Caco-2 (cell line): ENCODE measurements around the gene DNAH10. TPM values are rescaled to one million over a fixed set of nuclear protein-coding genes. Genes with fewer than 3 reads are reported as not detected.
A peak's percentile ranks its signal among the peaks of the same experiment; 100 is the strongest.

Source experiments
- BruUV-seq: library from RNA; stranded (reverse); fragments of 400-500 nt; replicated peaks from 2 replicates; lab custom pipeline; 2021; lab: Mats Ljungman, UMichigan
- CTCF ChIA-PET: fragments of 300-600 bp; sonication (Branson Sonifier 250); formaldehyde crosslinking; loops from one replicate; lab custom pipeline; 2022; ENCODE audit warnings: antibody characterized with exemption; lab: Charles Lee
- POLR2A ChIA-PET: fragments of 300-600 bp; sonication (Branson Sonifier 250); formaldehyde crosslinking; loops from one replicate; lab custom pipeline; 2022; ENCODE audit warnings: antibody characterized with exemption; lab: Charles Lee
- DNase-seq, 2 experiments: peaks; one replicate each; pipeline versions ENCODE4 v3.0.0 to v3.0.0-alpha.2; 2020 to 2022
- H3K27me3 ChIP-seq: replicated peaks from 2 replicates; pipeline ENCODE4 v1.6.0; 2011; ENCODE audit warnings: low read length; ENCODE audit not compliant: control insufficient read depth, insufficient read depth
- H3K36me3 ChIP-seq: 2 replicates; pipeline ENCODE4 v1.5.1; 2011; ENCODE audit warnings: low read length; ENCODE audit not compliant: control insufficient read depth, insufficient read depth
- H3K4me1 ChIP-seq: fragments of 250-450 bp; sonication (Bioruptor Pico); 2 replicates; pipeline ENCODE4 v1.5.1; 2020; ENCODE audit warnings: mild to moderate bottlenecking
- H3K4me3 ChIP-seq: 2 replicates; pipeline ENCODE4 v1.5.1; 2011; ENCODE audit warnings: low read depth, mild to moderate bottlenecking, control low read depth, low read length
- H3K9me3 ChIP-seq: fragments of 250-450 bp; sonication (Bioruptor Pico); 2 replicates; pipeline ENCODE4 v1.5.1; 2020; ENCODE audit warnings: mild to moderate bottlenecking, moderate library complexity
- H3K27ac Mint-ChIP-seq: one replicate; pipeline ENCODE4 v1.8.0; 2022; ENCODE audit warnings: mixed read lengths; ENCODE audit not compliant: unreplicated experiment
- H3K27me3 Mint-ChIP-seq: one replicate; pipeline ENCODE4 v1.8.0; 2022; ENCODE audit warnings: mixed read lengths; ENCODE audit not compliant: insufficient read depth, unreplicated experiment
- H3K36me3 Mint-ChIP-seq: one replicate; pipeline ENCODE4 v1.8.0; 2022; ENCODE audit warnings: mild to moderate bottlenecking, mixed read lengths; ENCODE audit not compliant: insufficient read depth, unreplicated experiment
- H3K4me1 Mint-ChIP-seq: one replicate; pipeline ENCODE4 v1.8.0; 2022; ENCODE audit warnings: low read depth, mixed read lengths; ENCODE audit not compliant: unreplicated experiment
- H3K4me3 Mint-ChIP-seq: one replicate; pipeline ENCODE4 v1.8.0; 2022; ENCODE audit warnings: mild to moderate bottlenecking, moderate library complexity, mixed read lengths; ENCODE audit not compliant: unreplicated experiment
- H3K9me3 Mint-ChIP-seq: one replicate; pipeline ENCODE4 v1.8.0; 2022; ENCODE audit warnings: mixed read lengths; ENCODE audit not compliant: unreplicated experiment
- CTCF ChIP-seq, 2 experiments: fragments of 200-600 bp in 1 of 2; IDR thresholded peaks; 1 replicate in 1 of 2; 2 replicates in 1 of 2; pipeline versions ENCODE4 v1.5.1 to v1.8.0; 2011 to 2022; ENCODE audit warnings: antibody characterized with exemption in 1 of 2, control low read depth in 1 of 2, inconsistent platforms in 1 of 2, low read depth in 1 of 2, low read length in 1 of 2, mild to moderate bottlenecking in 1 of 2, moderate library complexity in 1 of 2; ENCODE audit not compliant: insufficient read depth in 1 of 2, severe bottlenecking in 1 of 2, unreplicated experiment in 1 of 2
- intact Hi-C: fragments of 100-400 bp; cut with micrococcal nuclease; formaldehyde crosslinking; loops from one replicate; pipeline ENCODE4 v1.10.0; 2022; ENCODE audit not compliant: unreplicated experiment
- total RNA-seq: library from RNA; stranded (reverse); gene quantifications from 2 replicates; pipeline ENCODE4 v1.2.3, GENCODE V29; 2022

The DNAH10 gene
- total RNA-seq, 1 experiment from 2014 or later: 0.45 TPM

- Mint-ChIP-seq H3K27ac (no peak overlapping the region), H3K27me3 (no peaks in the 10 kb centered on the region), H3K4me1 (no peaks in the 10 kb centered on the region), H3K36me3 (no peaks in the 10 kb centered on the region), H3K9me3 (no peaks in the 10 kb centered on the region), H3K4me3 (no peak overlapping the region)
- no peak overlapping the region for H3K4me3 ChIP-seq
- BruUV-seq: no TSS peak
- intact Hi-C loops: no loop called here
- H3K9me3 ChIP-seq: no peaks in the 10 kb centered on the region
- no peak for DNase-seq
- no peaks in the 10 kb centered on the region for H3K27me3 ChIP-seq
- no peaks in the 10 kb centered on the region for H3K36me3 ChIP-seq
- POLR2A ChIA-PET: no interaction called here
- CTCF ChIA-PET: interaction anchor here (0.6 kb wide), 1 partner anchor 231 kb away, joined by 3 read pairs; no protein-coding TSS in a partner anchor
- peaks cover 12% of the 10 kb centered on the region for H3K4me1 ChIP-seq
- no peak for TF ChIP-seq CTCF (IDR thresholded peaks at IDR 0.05; ENCODE audit: insufficient read depth in 1 of 2, low read depth in 1 of 2, low read length in 1 of 2, severe bottlenecking in 1 of 2, unreplicated experiment in 1 of 2)
These were observed 186.3 kb downstream of the DNAH10 start for GRCh38 chr12:123948401-123948795.

- DNase-seq: peak in 1 of 2 experiments; percentile 11
- ChIA-PET POLR2A (no interaction called here), CTCF (interaction anchor here (0.6 kb wide), 1 partner anchor 231 kb away, joined by 3 read pairs; no protein-coding TSS in a partner anchor)
- H3K27me3 Mint-ChIP-seq: no peaks in the 10 kb centered on the region
- H3K4me3 Mint-ChIP-seq: no peak overlapping the region
- Histone ChIP-seq H3K9me3 (no peaks in the 10 kb centered on the region), H3K4me3 (no peak overlapping the region), H3K4me1 (peaks cover 12% of the 10 kb centered on the region), H3K36me3 (no peaks in the 10 kb centered on the region), H3K27me3 (no peaks in the 10 kb centered on the region)
- no peaks in the 10 kb centered on the region for H3K4me1 Mint-ChIP-seq
- no peaks in the 10 kb centered on the region for H3K9me3 Mint-ChIP-seq
- H3K27ac Mint-ChIP-seq: no peak overlapping the region
- no peaks in the 10 kb centered on the region for H3K36me3 Mint-ChIP-seq
- BruUV-seq: no TSS peak
- intact Hi-C loops: no loop called here
- TF ChIP-seq CTCF (IDR thresholded peaks at IDR 0.05; ENCODE audit: insufficient read depth in 1 of 2, low read depth in 1 of 2, low read length in 1 of 2, severe bottlenecking in 1 of 2, unreplicated experiment in 1 of 2): no peak
These were observed 187.0 kb downstream of the DNAH10 start for GRCh38 chr12:123948796-123949769.

- no peaks in the 10 kb centered on the region for H3K27me3 ChIP-seq
- no TSS peak for BruUV-seq
- H3K4me1 ChIP-seq: peaks cover 12% of the 10 kb centered on the region
- no peaks in the 10 kb centered on the region for H3K9me3 Mint-ChIP-seq
- H3K4me3 Mint-ChIP-seq: no peak overlapping the region
- H3K36me3 ChIP-seq: no peaks in the 10 kb centered on the region
- no peak for DNase-seq
- H3K4me3 ChIP-seq: no peak overlapping the region
- no peaks in the 10 kb centered on the region for H3K36me3 Mint-ChIP-seq
- no peaks in the 10 kb centered on the region for H3K27me3 Mint-ChIP-seq
- H3K9me3 ChIP-seq: no peaks in the 10 kb centered on the region
- no peaks in the 10 kb centered on the region for H3K4me1 Mint-ChIP-seq
- ChIA-PET CTCF (no interaction called here), POLR2A (no interaction called here)
- TF ChIP-seq CTCF (IDR thresholded peaks at IDR 0.05; ENCODE audit: insufficient read depth in 1 of 2, low read depth in 1 of 2, low read length in 1 of 2, severe bottlenecking in 1 of 2, unreplicated experiment in 1 of 2): no peak
- intact Hi-C loops: no loop called here
- no peak overlapping the region for H3K27ac Mint-ChIP-seq
These were observed 187.7 kb downstream of the DNAH10 start for GRCh38 chr12:123949770-123950165.
